Activated CD4-positive, alpha-beta T cell treated with anti-CD3 and anti-CD28 coated beads, Interleukin-2, amount 10 ng/mL, durations not matched to agents 7 days and 5 days (primary cell): ENCODE results near the gene PRKACG. TPM values are rescaled to one million over a fixed set of nuclear protein-coding genes. Genes with fewer than 3 reads are reported as not detected.

Experiments used
- CTCF ChIA-PET: fragments of 350-600 bp; sonication (Branson Sonifier 250); formaldehyde crosslinking; loops from one replicate; lab custom pipeline; 2021; ENCODE audit warnings: antibody characterized with exemption; lab: Charles Lee
- POLR2A ChIA-PET: fragments of 350-600 bp; sonication (Branson Sonifier 250); formaldehyde crosslinking; loops from one replicate; lab custom pipeline; 2021; ENCODE audit warnings: antibody characterized with exemption; lab: Charles Lee
- DNase-seq: peaks from one replicate; pipeline ENCODE4 v3.0.0-alpha.2; 2020
- H3K27ac Mint-ChIP-seq: one replicate; pipeline ENCODE4 v1.8.0; 2021; ENCODE audit warnings: mild to moderate bottlenecking, moderate library complexity, mixed read lengths
- H3K27me3 Mint-ChIP-seq: one replicate; pipeline ENCODE4 v1.8.0; 2021; ENCODE audit warnings: mixed read lengths
- H3K36me3 Mint-ChIP-seq: one replicate; pipeline ENCODE4 v1.8.0; 2021; ENCODE audit warnings: low read depth, mixed read lengths
- H3K4me1 Mint-ChIP-seq: one replicate; pipeline ENCODE4 v1.8.0; 2021; ENCODE audit warnings: mixed read lengths
- H3K4me3 Mint-ChIP-seq: one replicate; pipeline ENCODE4 v1.8.0; 2021; ENCODE audit warnings: mild to moderate bottlenecking, moderate library complexity, mixed read lengths
- H3K9me3 Mint-ChIP-seq: one replicate; pipeline ENCODE4 v1.8.0; 2021; ENCODE audit warnings: mixed read lengths
- total RNA-seq, 2 experiments: library from RNA; stranded (reverse); gene quantifications; one replicate each; pipeline ENCODE4 v1.2.3, GENCODE V29; 2021

The PRKACG gene
- total RNA-seq, 2 experiments from 2014 or later: not detected

GRCh38 chr9:68975365-68976043, 38.4 kb downstream of the PRKACG start:
- Mint-ChIP-seq H3K27ac (no peak overlapping the region), H3K4me1 (peaks cover 54% of the 10 kb centered on the region)
- CTCF ChIA-PET: interaction anchor here (0.8 to 3.5 kb wide), 8 partner anchors 8 to 60 kb away, joined by 3 to 13 read pairs (median 4); partner anchors contain the start of gene FXN

DNA sequence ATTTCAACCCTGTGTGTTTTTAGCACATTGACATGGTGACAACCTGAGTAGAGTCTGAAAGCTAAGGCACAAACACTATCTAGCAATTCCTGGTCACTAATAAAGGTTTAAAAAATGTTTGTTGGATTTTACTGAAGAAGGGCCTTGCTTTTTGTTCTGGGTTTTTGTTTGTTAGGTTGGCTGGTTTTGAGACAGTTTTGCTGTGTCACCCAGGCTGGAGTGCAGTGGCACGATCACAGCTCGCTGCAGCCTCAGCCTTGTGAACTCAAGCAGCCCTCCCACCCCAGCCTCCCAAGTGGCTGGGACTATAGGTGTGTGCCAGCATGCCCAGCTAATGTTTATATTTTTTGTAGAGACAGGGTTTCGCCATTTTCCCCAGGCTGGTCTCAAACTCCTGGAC, 39.0 kb downstream of the PRKACG start:
- Mint-ChIP-seq H3K4me3 (no peak overlapping the region), H3K27me3 (no peaks in the 10 kb centered on the region), H3K4me1 (peaks cover 48% of the 10 kb centered on the region), H3K27ac (peak overlapping the region; percentile 48), H3K9me3 (peaks cover 8% of the 10 kb centered on the region), H3K36me3 (peaks cover 8% of the 10 kb centered on the region)
- ChIA-PET POLR2A (interaction anchor here (0.8 kb wide), 1 partner anchor 8 kb away, joined by 3 read pairs; no protein-coding TSS in a partner anchor), CTCF (interaction anchor here (1.0 to 2.6 kb wide), 5 partner anchors 8 to 25 kb away, joined by 3 to 13 read pairs (median 5); no protein-coding TSS in a partner anchor)
- DNase-seq: no peak

More at GRCh38 chr9:68975365-68976043, 38.4 kb downstream of the PRKACG start:
- Mint-ChIP-seq H3K4me3 (no peak overlapping the region), H3K36me3 (peaks cover 8% of the 10 kb centered on the region), H3K9me3 (peaks cover 5% of the 10 kb centered on the region), H3K27me3 (no peaks in the 10 kb centered on the region)
- POLR2A ChIA-PET: no interaction called here
- no peak for DNase-seq

- H3K9me3 Mint-ChIP-seq: peaks cover 8% of the 10 kb centered on the region
- no peak overlapping the region for H3K4me3 Mint-ChIP-seq
- peaks cover 8% of the 10 kb centered on the region for H3K36me3 Mint-ChIP-seq
- ChIA-PET CTCF (interaction anchor here (1.0 to 2.6 kb wide), 5 partner anchors 10 to 25 kb away, joined by 3 to 13 read pairs (median 5); no protein-coding TSS in a partner anchor), POLR2A (interaction anchor here (0.8 kb wide), 1 partner anchor 9 kb away, joined by 3 read pairs; no protein-coding TSS in a partner anchor)
- H3K27me3 Mint-ChIP-seq: no peaks in the 10 kb centered on the region
- peaks cover 44% of the 10 kb centered on the region for H3K4me1 Mint-ChIP-seq
- peak; percentile 17 for DNase-seq
- H3K27ac Mint-ChIP-seq: peak overlapping the region; percentile 48
These were observed 39.5 kb downstream of the PRKACG start for GRCh38 chr9:68974431-68974830.

- ChIA-PET CTCF (interaction anchor here (1.3 to 2.6 kb wide), 5 partner anchors 10 to 26 kb away, joined by 4 to 13 read pairs (median 5); no protein-coding TSS in a partner anchor), POLR2A (no interaction called here)
- DNase-seq: no peak
- peak overlapping the region; percentile 48 for H3K27ac Mint-ChIP-seq
- H3K4me3 Mint-ChIP-seq: no peak overlapping the region
- H3K36me3 Mint-ChIP-seq: peaks cover 8% of the 10 kb centered on the region
- H3K27me3 Mint-ChIP-seq: no peaks in the 10 kb centered on the region
- peaks cover 8% of the 10 kb centered on the region for H3K9me3 Mint-ChIP-seq
- peaks cover 36% of the 10 kb centered on the region for H3K4me1 Mint-ChIP-seq
These were observed 40.3 kb downstream of the PRKACG start for GRCh38 chr9:68973619-68974018.

DNA sequence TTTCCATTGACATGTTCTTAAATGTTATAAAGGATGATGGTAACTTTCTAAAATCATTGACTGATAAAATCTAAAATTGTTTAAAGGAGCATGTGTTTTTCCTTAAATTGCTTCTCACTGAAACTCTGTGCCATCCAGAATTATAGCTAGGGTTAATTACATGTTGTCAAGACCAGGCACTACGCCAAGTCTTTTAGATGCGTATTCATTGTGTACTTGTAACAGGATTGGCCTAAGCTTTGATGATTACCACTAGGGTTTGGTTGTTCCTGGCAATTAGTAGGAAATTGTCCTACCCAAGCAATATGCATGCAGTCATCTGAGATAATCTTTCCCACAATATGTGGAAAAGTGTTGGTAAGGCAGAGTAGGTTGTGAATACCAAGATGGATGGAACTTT, 43.8 kb downstream of the PRKACG start:
- Mint-ChIP-seq H3K27ac (no peak overlapping the region), H3K36me3 (peaks cover 7% of the 10 kb centered on the region), H3K9me3 (peaks cover 8% of the 10 kb centered on the region), H3K4me1 (peaks cover 25% of the 10 kb centered on the region), H3K27me3 (no peaks in the 10 kb centered on the region), H3K4me3 (no peak overlapping the region)
- CTCF ChIA-PET: no interaction called here
- no peak for DNase-seq
- POLR2A ChIA-PET: no interaction called here

DNA sequence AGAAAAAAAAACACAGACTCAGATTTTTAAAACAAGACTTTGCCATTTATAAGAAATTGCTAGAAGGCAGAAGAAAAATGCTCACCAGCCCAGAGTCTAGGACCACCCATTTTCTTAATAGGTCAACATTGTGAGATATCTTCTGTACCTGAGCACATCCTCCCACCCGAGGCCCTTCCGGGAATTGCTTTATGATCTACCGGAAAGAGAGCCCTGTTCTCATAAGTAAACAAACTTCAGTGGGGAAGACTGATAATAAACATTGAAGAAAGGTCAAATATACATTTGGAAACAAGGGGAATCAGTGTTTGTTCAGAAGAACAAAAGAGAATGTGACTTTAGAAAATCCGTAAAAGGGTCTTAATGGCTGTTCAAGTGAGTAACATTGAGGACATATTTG, 44.4 kb downstream of the PRKACG start:
- POLR2A ChIA-PET: no interaction called here
- peaks cover 20% of the 10 kb centered on the region for H3K4me1 Mint-ChIP-seq
- no peak for DNase-seq
- H3K4me3 Mint-ChIP-seq: no peak overlapping the region
- H3K36me3 Mint-ChIP-seq: peaks cover 7% of the 10 kb centered on the region
- H3K27me3 Mint-ChIP-seq: no peaks in the 10 kb centered on the region
- CTCF ChIA-PET: interaction anchor here (0.7 kb wide), 1 partner anchor 15 kb away, joined by 4 read pairs; no protein-coding TSS in a partner anchor
- H3K9me3 Mint-ChIP-seq: peaks cover 8% of the 10 kb centered on the region
- H3K27ac Mint-ChIP-seq: no peak overlapping the region

DNA sequence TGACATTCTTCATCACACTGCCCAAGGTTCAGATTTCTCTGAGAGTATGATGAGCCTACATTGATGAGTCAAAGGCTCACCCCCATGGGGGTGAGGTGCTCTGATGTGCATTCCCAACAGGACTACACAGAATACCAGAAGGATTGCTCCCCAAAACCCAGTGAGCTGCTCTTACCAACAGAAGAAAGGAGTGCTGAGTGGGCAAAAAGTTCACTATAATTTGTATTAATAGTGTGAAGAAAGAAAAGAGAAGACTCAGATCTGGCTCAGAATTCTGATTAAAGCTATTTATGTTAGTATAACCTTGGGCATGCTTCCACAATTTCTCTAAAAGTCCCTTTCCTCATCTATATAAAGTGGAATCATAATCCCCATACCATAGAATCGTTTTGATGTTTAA, 46.1 kb downstream of the PRKACG start:
- POLR2A ChIA-PET: no interaction called here
- no peak overlapping the region for H3K27ac Mint-ChIP-seq
- CTCF ChIA-PET: interaction anchor here (1.8 kb wide), 1 partner anchor 8 kb away, joined by 8 read pairs; no protein-coding TSS in a partner anchor
- no peak for DNase-seq
- H3K36me3 Mint-ChIP-seq: peaks cover 7% of the 10 kb centered on the region
- no peaks in the 10 kb centered on the region for H3K27me3 Mint-ChIP-seq
- H3K4me3 Mint-ChIP-seq: no peak overlapping the region
- peaks cover 8% of the 10 kb centered on the region for H3K9me3 Mint-ChIP-seq
- peaks cover 7% of the 10 kb centered on the region for H3K4me1 Mint-ChIP-seq

- peaks cover under 1% of the 10 kb centered on the region for H3K27me3 Mint-ChIP-seq
- H3K4me3 Mint-ChIP-seq: no peak overlapping the region
- H3K4me1 Mint-ChIP-seq: peaks cover 3% of the 10 kb centered on the region
- peaks cover 3% of the 10 kb centered on the region for H3K9me3 Mint-ChIP-seq
- CTCF ChIA-PET: interaction anchor here (1.1 to 1.8 kb wide), 2 partner anchors 10 to 16 kb away, joined by 5 to 8 read pairs; no protein-coding TSS in a partner anchor
- no peak overlapping the region for H3K27ac Mint-ChIP-seq
- H3K36me3 Mint-ChIP-seq: peaks cover 2% of the 10 kb centered on the region
- no peak for DNase-seq
- POLR2A ChIA-PET: no interaction called here
These were observed 47.4 kb downstream of the PRKACG start for GRCh38 chr9:68966496-68966944.

GRCh38 chr9:68964765-68965164, 49.1 kb downstream of the PRKACG start:
- Mint-ChIP-seq H3K4me1 (peaks cover 3% of the 10 kb centered on the region), H3K27me3 (peaks cover 7% of the 10 kb centered on the region), H3K9me3 (no peaks in the 10 kb centered on the region), H3K27ac (no peak overlapping the region), H3K4me3 (no peak overlapping the region), H3K36me3 (no peaks in the 10 kb centered on the region)
- ChIA-PET CTCF (interaction anchor here (1.1 to 1.4 kb wide), 6 partner anchors 8 to 377 kb away, joined by 3 to 4 read pairs (median 4); no protein-coding TSS in a partner anchor), POLR2A (no interaction called here)
- DNase-seq: no peak

GRCh38 chr9:68964102-68964541, 49.8 kb downstream of the PRKACG start:
- ChIA-PET POLR2A (no interaction called here), CTCF (interaction anchor here (1.2 to 1.4 kb wide), 5 partner anchors 8 to 67 kb away, joined by 3 to 4 read pairs (median 4); no protein-coding TSS in a partner anchor)
- Mint-ChIP-seq H3K4me1 (peaks cover 3% of the 10 kb centered on the region), H3K27me3 (peaks cover 7% of the 10 kb centered on the region), H3K36me3 (no peaks in the 10 kb centered on the region), H3K27ac (no peak overlapping the region), H3K4me3 (no peak overlapping the region), H3K9me3 (no peaks in the 10 kb centered on the region)
- DNase-seq: no peak

- Mint-ChIP-seq H3K27me3 (peaks cover 7% of the 10 kb centered on the region), H3K4me3 (no peak overlapping the region), H3K36me3 (no peaks in the 10 kb centered on the region), H3K27ac (no peak overlapping the region), H3K4me1 (peaks cover 3% of the 10 kb centered on the region), H3K9me3 (no peaks in the 10 kb centered on the region)
- DNase-seq: no peak
- ChIA-PET CTCF (interaction anchor here (0.9 to 1.4 kb wide), 5 partner anchors 8 to 73 kb away, joined by 3 to 5 read pairs (median 4); no protein-coding TSS in a partner anchor), POLR2A (no interaction called here)
These were observed 50.5 kb downstream of the PRKACG start for GRCh38 chr9:68963416-68963815.
